ENCODE data around the gene KCNJ11.

GRCh38 chr11:17434108-17434507, 45.6 kb upstream of the KCNJ11 start:
- no peak for TF ChIP-seq EZH2 (IDR thresholded peaks at IDR 0.05)
- no peak for TF ChIP-seq CTCF (IDR thresholded peaks at IDR 0.05)
- TF ChIP-seq EZH2phosphoT487 (IDR thresholded peaks at IDR 0.05): no peak

Measured in neural progenitor cell (in vitro differentiated cells).